Epithelial cell of proximal tubule (primary cell): ENCODE data around the gene EEF1G. TPM values are rescaled to one million over a fixed set of nuclear protein-coding genes. Genes with fewer than 3 reads are reported as not detected.

Experiments used
- DNase-seq: peaks from one replicate; pipeline ENCODE4 v3.0.0-alpha.2; 2011; ENCODE audit warnings: low read depth
- H3K4me3 ChIP-seq: 2 replicates; pipeline ENCODE4 v1.5.1; 2011; ENCODE audit warnings: low read depth, mild to moderate bottlenecking, low read length
- CTCF ChIP-seq: conservative IDR thresholded peaks from 2 replicates; pipeline ENCODE4 v1.5.1; 2012; ENCODE audit warnings: low read depth, mild to moderate bottlenecking, low read length
- total RNA-seq: library from RNA; depleted of rRNA; stranded (reverse); fragments of >200 nt; gene quantifications from 2 replicates; pipeline ENCODE4 v1.2.3, GENCODE V29; 2015

The EEF1G gene
- total RNA-seq, 1 donor from 2014 or later, result 2,170 TPM

GRCh38 chr11:62548545-62549335 is 25.0 kb downstream of the EEF1G start:
- no peak overlapping the region for H3K4me3 ChIP-seq
- no peak for TF ChIP-seq CTCF
- no peak for DNase-seq

- TF ChIP-seq CTCF, result no peak
- peak overlapping the region; percentile 99 for H3K4me3 ChIP-seq
- DNase-seq, result no peak
Observed at GRCh38 chr11:62547691-62548281, 25.9 kb downstream of the EEF1G start.

GRCh38 chr11:62546929-62547625 is 26.6 kb downstream of the EEF1G start:
- DNase-seq, result no peak
- H3K4me3 ChIP-seq, result peak overlapping the region; percentile 99
- TF ChIP-seq CTCF, result no peak

GRCh38 chr11:62546244-62546928 is 27.3 kb downstream of the EEF1G start, which contains the start of gene AHNAK:
Gene AHNAK (minus strand): TSS chr11:62546806. CDS start chr11:62536098, 10,708 bp downstream.
- peak within 1 kb of the TSS; percentile 99 for H3K4me3 ChIP-seq
- no peak for DNase-seq
- no peak for TF ChIP-seq CTCF

- H3K4me3 ChIP-seq, result peak overlapping the region; percentile 99
- no peak for DNase-seq
- peak; percentile 4 for TF ChIP-seq CTCF
Observed at GRCh38 chr11:62545437-62546243, 28.1 kb downstream of the EEF1G start.
